Liver (tissue), 9 donors: Measurements from ENCODE around the gene BBS7. TPM values are rescaled to one million over a fixed set of nuclear protein-coding genes. Genes with fewer than 3 reads are reported as not detected.

ENCODE experiments used
- DNase-seq: peaks from one replicate; pipeline ENCODE4 v3.0.0-alpha.2; 2017; ENCODE audit warnings: low spot score
- H3K27ac ChIP-seq, 2 donors: one replicate each; pipeline ENCODE4 v1.7.0; 2013; ENCODE audit warnings: inconsistent platforms in 2 of 2, low read length in 2 of 2, control low read depth in 1 of 2, low read depth in 1 of 2, mild to moderate bottlenecking in 1 of 2
- H3K27me3 ChIP-seq, 4 donors: one replicate each; pipeline versions ENCODE4 v1.6.1 to v1.7.0; 2013; ENCODE audit warnings: low read length in 3 of 4, inconsistent platforms in 1 of 4, mild to moderate bottlenecking in 1 of 4, moderate library complexity in 1 of 4; ENCODE audit not compliant: control insufficient read depth in 4 of 4, insufficient read depth in 4 of 4
- H3K36me3 ChIP-seq, 4 donors: one replicate each; pipeline versions ENCODE4 v1.6.1 to v1.7.0; 2013; ENCODE audit warnings: low read length in 3 of 4, mild to moderate bottlenecking in 3 of 4, low read depth in 1 of 4, moderate library complexity in 1 of 4; ENCODE audit not compliant: control insufficient read depth in 4 of 4, insufficient read depth in 3 of 4
- H3K4me1 ChIP-seq, 4 donors: one replicate each; pipeline versions ENCODE4 v1.6.1 to v1.7.0; 2013; ENCODE audit warnings: low read length in 3 of 4, mild to moderate bottlenecking in 3 of 4, moderate library complexity in 1 of 4; ENCODE audit not compliant: control insufficient read depth in 4 of 4, insufficient read depth in 4 of 4
- H3K4me3 ChIP-seq, 3 donors: one replicate each; pipeline versions ENCODE4 v1.6.1 to v1.7.0; 2013; ENCODE audit warnings: low read length in 3 of 3, control low read depth in 1 of 3, low read depth in 1 of 3, mild to moderate bottlenecking in 1 of 3
- H3K9ac ChIP-seq, 2 donors: one replicate each; pipeline ENCODE4 v1.7.0; 2013; ENCODE audit warnings: low read length in 2 of 2, mild to moderate bottlenecking in 2 of 2, moderate library complexity in 2 of 2, control low read depth in 1 of 2, low read depth in 1 of 2
- H3K9me3 ChIP-seq, 4 donors: one replicate each; pipeline versions ENCODE4 v1.6.1 to v1.7.0; 2013; ENCODE audit warnings: low read length in 3 of 4; ENCODE audit not compliant: control insufficient read depth in 4 of 4
- EGR1 ChIP-seq, 2 donors: IDR thresholded peaks; 2 replicates each; pipeline ENCODE4 v1.6.1; 2016 to 2018; ENCODE audit warnings: antibody characterized with exemption in 2 of 2, low read depth in 2 of 2
- FOXA1 ChIP-seq: IDR thresholded peaks from 2 replicates; pipeline ENCODE4 v1.6.1; 2016; ENCODE audit warnings: antibody characterized with exemption
- GABPA ChIP-seq, 2 donors: IDR thresholded peaks in 1 of 2; conservative IDR thresholded peaks in 1 of 2; 2 replicates each; pipeline ENCODE4 v1.6.1; 2016; ENCODE audit warnings: antibody characterized with exemption in 2 of 2, mild to moderate bottlenecking in 1 of 2, moderate library complexity in 1 of 2
- HNF4A ChIP-seq, 2 donors: conservative IDR thresholded peaks; 2 replicates each; pipeline ENCODE4 v1.6.1; 2016; ENCODE audit warnings: antibody characterized with exemption in 2 of 2, mild to moderate bottlenecking in 2 of 2
- HNF4G ChIP-seq: IDR thresholded peaks from 2 replicates; pipeline ENCODE4 v1.6.1; 2016; ENCODE audit warnings: antibody characterized with exemption
- JUND ChIP-seq, 2 donors: IDR thresholded peaks; 2 replicates each; pipeline ENCODE4 v1.6.1; 2016; ENCODE audit warnings: antibody characterized with exemption in 2 of 2
- MAX ChIP-seq: IDR thresholded peaks from 2 replicates; pipeline ENCODE4 v1.6.1; 2016; ENCODE audit warnings: antibody characterized with exemption
- NR2F2 ChIP-seq: IDR thresholded peaks from 2 replicates; pipeline ENCODE4 v1.6.1; 2016; ENCODE audit warnings: antibody characterized with exemption
- RAD21 ChIP-seq, 2 donors: IDR thresholded peaks; 2 replicates each; pipeline ENCODE4 v1.6.1; 2016; ENCODE audit warnings: antibody characterized with exemption in 2 of 2, mild to moderate bottlenecking in 2 of 2
- REST ChIP-seq: IDR thresholded peaks from 2 replicates; pipeline ENCODE4 v1.6.1; 2016; ENCODE audit warnings: antibody characterized with exemption, mild to moderate bottlenecking
- RXRA ChIP-seq, 2 donors: IDR thresholded peaks; 2 replicates each; pipeline ENCODE4 v1.6.1; 2017 to 2018; ENCODE audit warnings: antibody characterized with exemption in 2 of 2, mild to moderate bottlenecking in 1 of 2
- SP1 ChIP-seq: IDR thresholded peaks from 2 replicates; pipeline ENCODE4 v1.6.1; 2018; ENCODE audit warnings: antibody characterized with exemption, mild to moderate bottlenecking
- TAF1 ChIP-seq: conservative IDR thresholded peaks from 2 replicates; pipeline ENCODE4 v1.6.1; 2016; ENCODE audit warnings: antibody characterized with exemption, mild to moderate bottlenecking
- YY1 ChIP-seq: IDR thresholded peaks from 2 replicates; pipeline ENCODE4 v1.6.1; 2016; ENCODE audit warnings: antibody characterized with exemption, mild to moderate bottlenecking
- ZBTB33 ChIP-seq: IDR thresholded peaks from 2 replicates; pipeline ENCODE4 v1.6.1; 2016; ENCODE audit warnings: antibody characterized with exemption
- WGBS: extraction: QIAGEN DNeasy Blood & Tissue Kit; methylation state at CpG from one replicate; pipeline ENCODE4 v1.1.7; 2013; 5-methylcytosine and 5-hydroxymethylcytosine counted together
- polyA plus RNA-seq, 2 donors: library from polyadenylated mRNA; stranded (reverse) in 1 of 2; unstranded in 1 of 2; fragments of 200-250 nt in 1 of 2; fragments of >200 nt in 1 of 2; fragmentation: Nextera tagmentation in 1 of 2; extraction: Ambion mirVana in 1 of 2; gene quantifications; one replicate each; pipeline versions ENCODE4 v1.2.1 to v1.2.3, GENCODE V29; 2013 to 2015
- total RNA-seq, 2 donors: library from RNA; depleted of rRNA; stranded (reverse); fragments of >200 nt; gene quantifications; one replicate each; pipeline ENCODE4 v1.2.3, GENCODE V29; 2014
- TF ChIP-seq, protein P1 (sequence below): fragments of 150-350 bp; IDR thresholded peaks from 2 replicates; pipeline ENCODE4 v1.5.1; 2017; ENCODE audit warnings: improper control_type of control experiment, low read depth, low read length; ENCODE audit not compliant: missing input control
- TF ChIP-seq, protein P2 (sequence below): IDR thresholded peaks from 2 replicates; pipeline ENCODE4 v1.6.1; 2016; ENCODE audit warnings: antibody characterized with exemption
- donor health status: healthy.
- donor health status: healthy.
- donor health status: healthy.
- donor health status: healthy.
- donor health status: healthy.

The BBS7 gene
- total and polyA plus RNA-seq, 4 donors = 1.8 to 8.4 (median 3.1) TPM

DNA sequence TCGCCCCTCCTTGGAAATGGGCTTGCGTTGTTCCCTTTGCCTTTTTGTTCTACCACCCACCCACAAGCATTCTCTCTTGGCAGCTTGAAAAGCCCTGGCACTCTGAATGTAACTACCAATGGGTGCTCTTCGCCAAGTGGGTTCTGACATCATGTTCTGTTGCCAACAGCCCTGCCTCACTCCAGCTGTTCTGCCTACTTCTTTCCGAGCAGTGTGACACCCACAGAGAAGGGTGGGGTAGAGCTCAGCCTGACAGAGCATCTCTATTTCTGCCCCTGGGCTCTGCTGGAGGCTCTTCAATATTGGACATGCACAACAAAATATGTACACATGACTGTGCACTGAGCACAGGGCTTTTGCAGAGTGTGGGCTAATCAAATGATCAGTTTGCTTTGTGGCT, 84.8 kb downstream of the BBS7 start:
- Histone ChIP-seq H3K4me3 (no peak overlapping the region), H3K27me3 (no peaks in the 10 kb centered on the region), H3K9ac (no peak overlapping the region), H3K27ac (no peak overlapping the region), H3K9me3 (peaks cover 0 to 6% (median 2%) of the 10 kb centered on the region in 4 donors), H3K4me1 (no peaks in the 10 kb centered on the region), H3K36me3 (no peaks in the 10 kb centered on the region)
- TF ChIP-seq RXRA (IDR thresholded peaks at IDR 0.05) (no peak), NR2F2 (no peak), HNF4A (conservative IDR thresholded peaks at IDR 0.05) (no peak), REST (no peak), YY1 (no peak), SP1 (no peak), HNF4G (no peak), GABPA (IDR thresholded peaks at IDR 0.05 in 1 of 2, conservative IDR thresholded peaks at IDR 0.05 in 1 of 2) (no peak), EGR1 (IDR thresholded peaks at IDR 0.05; ENCODE audit: low read depth in 2 of 2) (no peak), ZBTB33 (no peak), TAF1 (no peak), RAD21 (IDR thresholded peaks at IDR 0.05) (no peak), MAX (no peak), FOXA1 (no peak), JUND (IDR thresholded peaks at IDR 0.05) (no peak)
- TF ChIP-seq, protein P1, sequence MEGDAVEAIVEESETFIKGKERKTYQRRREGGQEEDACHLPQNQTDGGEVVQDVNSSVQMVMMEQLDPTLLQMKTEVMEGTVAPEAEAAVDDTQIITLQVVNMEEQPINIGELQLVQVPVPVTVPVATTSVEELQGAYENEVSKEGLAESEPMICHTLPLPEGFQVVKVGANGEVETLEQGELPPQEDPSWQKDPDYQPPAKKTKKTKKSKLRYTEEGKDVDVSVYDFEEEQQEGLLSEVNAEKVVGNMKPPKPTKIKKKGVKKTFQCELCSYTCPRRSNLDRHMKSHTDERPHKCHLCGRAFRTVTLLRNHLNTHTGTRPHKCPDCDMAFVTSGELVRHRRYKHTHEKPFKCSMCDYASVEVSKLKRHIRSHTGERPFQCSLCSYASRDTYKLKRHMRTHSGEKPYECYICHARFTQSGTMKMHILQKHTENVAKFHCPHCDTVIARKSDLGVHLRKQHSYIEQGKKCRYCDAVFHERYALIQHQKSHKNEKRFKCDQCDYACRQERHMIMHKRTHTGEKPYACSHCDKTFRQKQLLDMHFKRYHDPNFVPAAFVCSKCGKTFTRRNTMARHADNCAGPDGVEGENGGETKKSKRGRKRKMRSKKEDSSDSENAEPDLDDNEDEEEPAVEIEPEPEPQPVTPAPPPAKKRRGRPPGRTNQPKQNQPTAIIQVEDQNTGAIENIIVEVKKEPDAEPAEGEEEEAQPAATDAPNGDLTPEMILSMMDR = no peak
- TF ChIP-seq, protein P2, sequence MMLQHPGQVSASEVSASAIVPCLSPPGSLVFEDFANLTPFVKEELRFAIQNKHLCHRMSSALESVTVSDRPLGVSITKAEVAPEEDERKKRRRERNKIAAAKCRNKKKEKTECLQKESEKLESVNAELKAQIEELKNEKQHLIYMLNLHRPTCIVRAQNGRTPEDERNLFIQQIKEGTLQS = no peak
- 79% methylated on average over 4 of the region's 4 CpGs for WGBS
- DNase-seq = no peak
